MM.1S (cell line): ENCODE measurements around the gene FMN2.
"Not testable (repeated sequence)": the region's sequence is repeated elsewhere in the genome, so short reads cannot be mapped to it uniquely, and the experiment has no call there.

Source experiments
- DNase-seq: peaks from one replicate; pipeline ENCODE4 v3.0.0-alpha.2; 2015
- H2AFZ ChIP-seq: fragments of 300-600 bp; sonication (generic); 2 replicates; pipeline ENCODE4 v1.6.0; 2016; ENCODE audit warnings: antibody characterized with exemption, low read length
- H3F3A ChIP-seq: fragments of 300-600 bp; sonication (generic); 2 replicates; pipeline ENCODE4 v1.6.1; 2016; ENCODE audit warnings: mild to moderate bottlenecking, antibody characterized with exemption, low read length, moderate library complexity, mixed read lengths; ENCODE audit not compliant: insufficient read depth
- H3K27ac ChIP-seq: fragments of 300-600 bp; sonication (generic); 2 replicates; pipeline ENCODE4 v1.5.1; 2016; ENCODE audit warnings: mild to moderate bottlenecking, low read length
- H3K27me3 ChIP-seq: fragments of 300-600 bp; sonication (generic); replicated peaks from 2 replicates; pipeline ENCODE4 v1.6.0; 2016; ENCODE audit warnings: low read length; ENCODE audit not compliant: insufficient read depth
- H3K36me3 ChIP-seq: fragments of 300-600 bp; sonication (generic); replicated peaks from 2 replicates; pipeline ENCODE4 v1.6.1; 2016; ENCODE audit warnings: mild to moderate bottlenecking, low read length, mixed read lengths; ENCODE audit not compliant: insufficient read depth
- H3K4me1 ChIP-seq: fragments of 300-600 bp; sonication (generic); 2 replicates; pipeline ENCODE4 v1.6.1; 2016; ENCODE audit warnings: low read length, mixed read lengths
- H3K4me2 ChIP-seq: fragments of 300-600 bp; sonication (generic); 2 replicates; pipeline ENCODE4 v1.6.0; 2016; ENCODE audit warnings: low read depth, low read length
- H3K4me3 ChIP-seq: fragments of 300-600 bp; sonication (generic); 2 replicates; pipeline ENCODE4 v1.5.1; 2016; ENCODE audit warnings: low read length, mixed read lengths
- H3K79me2 ChIP-seq: fragments of 300-600 bp; sonication (generic); 2 replicates; pipeline ENCODE4 v1.6.1; 2016; ENCODE audit warnings: mixed run types, low read length, mixed read lengths
- H3K9ac ChIP-seq: fragments of 300-600 bp; sonication (generic); 2 replicates; pipeline ENCODE4 v1.6.1; 2016; ENCODE audit warnings: low read length, mixed read lengths
- H3K9me2 ChIP-seq: fragments of 300-600 bp; sonication (generic); replicated peaks from 2 replicates; pipeline ENCODE4 v1.6.1; 2016; ENCODE audit warnings: mild to moderate bottlenecking, low read length, mixed read lengths; ENCODE audit not compliant: insufficient read depth
- H3K9me3 ChIP-seq: fragments of 300-600 bp; sonication (generic); replicated peaks from 2 replicates; pipeline ENCODE4 v1.6.1; 2016; ENCODE audit warnings: mild to moderate bottlenecking, low read length, mixed read lengths; ENCODE audit not compliant: insufficient read depth
- H4K20me1 ChIP-seq: fragments of 300-600 bp; sonication (generic); 2 replicates; pipeline ENCODE4 v1.6.1; 2016; ENCODE audit warnings: mild to moderate bottlenecking, low read length, moderate library complexity, mixed read lengths; ENCODE audit not compliant: insufficient read depth
- EZH2 ChIP-seq: fragments of 300-600 bp; sonication (generic); optimal IDR thresholded peaks from 2 replicates; pipeline ENCODE3; 2017; ENCODE audit warnings: low read depth, mild to moderate bottlenecking, antibody characterized with exemption, low read length, mixed read lengths
- EZH2phosphoT487 ChIP-seq: fragments of 300-600 bp; sonication (generic); IDR thresholded peaks from 2 replicates; pipeline ENCODE4 v1.6.1; 2018; ENCODE audit warnings: antibody characterized with exemption, low read length
- TF ChIP-seq, protein P1 (sequence below): fragments of 300-600 bp; sonication (generic); IDR thresholded peaks from 2 replicates; pipeline ENCODE4 v1.5.1; 2016; ENCODE audit warnings: antibody characterized with exemption, low read length, mixed read lengths

Gene FMN2

DNA sequence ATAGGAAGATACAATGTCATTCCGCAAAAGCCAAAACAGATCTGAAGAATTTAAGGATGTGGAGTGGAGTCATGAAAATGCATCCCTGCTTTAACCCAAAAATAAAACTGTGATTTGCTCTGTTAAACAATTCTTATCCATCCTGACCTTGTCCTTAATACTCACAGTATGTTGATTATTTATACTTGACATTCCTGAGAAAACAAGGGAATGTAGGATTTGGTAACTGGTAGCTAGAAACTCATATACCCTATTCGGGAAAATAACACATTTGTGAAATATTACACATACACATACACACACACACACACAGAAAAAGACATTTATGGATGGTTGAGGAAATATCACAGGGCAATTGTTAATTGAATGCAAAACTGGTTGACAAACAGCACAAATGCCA is 80.2 kb downstream of the FMN2 start:
- Histone ChIP-seq H3K9ac (no peak overlapping the region), H3K9me2 (no peaks in the 10 kb centered on the region), H3K4me2 (no peak overlapping the region), H4K20me1 (no peaks in the 10 kb centered on the region), H3K4me1 (no peaks in the 10 kb centered on the region), H3K4me3 (no peak overlapping the region), H3K27ac (no peak overlapping the region), H3F3A (no peaks in the 10 kb centered on the region), H2AFZ (no peak overlapping the region), H3K27me3 (no peaks in the 10 kb centered on the region), H3K79me2 (no peaks in the 10 kb centered on the region), H3K9me3 (no peaks in the 10 kb centered on the region), H3K36me3 (no peaks in the 10 kb centered on the region)
- DNase-seq: no peak
- TF ChIP-seq, protein P1, sequence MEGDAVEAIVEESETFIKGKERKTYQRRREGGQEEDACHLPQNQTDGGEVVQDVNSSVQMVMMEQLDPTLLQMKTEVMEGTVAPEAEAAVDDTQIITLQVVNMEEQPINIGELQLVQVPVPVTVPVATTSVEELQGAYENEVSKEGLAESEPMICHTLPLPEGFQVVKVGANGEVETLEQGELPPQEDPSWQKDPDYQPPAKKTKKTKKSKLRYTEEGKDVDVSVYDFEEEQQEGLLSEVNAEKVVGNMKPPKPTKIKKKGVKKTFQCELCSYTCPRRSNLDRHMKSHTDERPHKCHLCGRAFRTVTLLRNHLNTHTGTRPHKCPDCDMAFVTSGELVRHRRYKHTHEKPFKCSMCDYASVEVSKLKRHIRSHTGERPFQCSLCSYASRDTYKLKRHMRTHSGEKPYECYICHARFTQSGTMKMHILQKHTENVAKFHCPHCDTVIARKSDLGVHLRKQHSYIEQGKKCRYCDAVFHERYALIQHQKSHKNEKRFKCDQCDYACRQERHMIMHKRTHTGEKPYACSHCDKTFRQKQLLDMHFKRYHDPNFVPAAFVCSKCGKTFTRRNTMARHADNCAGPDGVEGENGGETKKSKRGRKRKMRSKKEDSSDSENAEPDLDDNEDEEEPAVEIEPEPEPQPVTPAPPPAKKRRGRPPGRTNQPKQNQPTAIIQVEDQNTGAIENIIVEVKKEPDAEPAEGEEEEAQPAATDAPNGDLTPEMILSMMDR: no peak
- TF ChIP-seq EZH2phosphoT487 (no peak), EZH2 (no peak)

DNA sequence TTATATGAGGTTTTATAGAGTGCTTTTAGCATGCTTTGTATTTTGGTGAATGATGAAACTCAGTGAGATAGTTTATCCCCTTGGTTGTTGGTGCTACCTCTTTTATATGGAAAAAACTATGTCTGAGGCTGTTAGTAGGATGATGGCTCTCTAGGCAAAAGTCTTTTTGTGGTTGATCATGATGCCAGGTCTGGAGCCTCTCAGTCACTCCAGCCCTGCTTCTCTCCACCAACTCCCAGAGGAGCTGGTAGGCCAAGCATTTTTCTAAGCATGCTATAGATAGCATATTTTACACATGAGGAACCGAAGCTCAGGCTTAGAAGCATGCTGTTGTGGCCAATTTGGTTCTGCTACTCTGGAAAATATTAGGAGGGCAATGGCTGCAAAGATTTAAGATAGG is 82.2 kb downstream of the FMN2 start:
- Histone ChIP-seq H3K4me3 (no peak overlapping the region), H3K79me2 (no peaks in the 10 kb centered on the region), H3K27me3 (no peaks in the 10 kb centered on the region), H3K4me1 (no peaks in the 10 kb centered on the region), H3K9me3 (no peaks in the 10 kb centered on the region), H3K36me3 (no peaks in the 10 kb centered on the region), H3K9me2 (no peaks in the 10 kb centered on the region), H3K4me2 (no peak overlapping the region), H2AFZ (no peak overlapping the region), H3F3A (no peaks in the 10 kb centered on the region), H3K9ac (no peak overlapping the region), H3K27ac (no peak overlapping the region), H4K20me1 (no peaks in the 10 kb centered on the region)
- no peak for DNase-seq
- TF ChIP-seq EZH2phosphoT487: no peak

DNA sequence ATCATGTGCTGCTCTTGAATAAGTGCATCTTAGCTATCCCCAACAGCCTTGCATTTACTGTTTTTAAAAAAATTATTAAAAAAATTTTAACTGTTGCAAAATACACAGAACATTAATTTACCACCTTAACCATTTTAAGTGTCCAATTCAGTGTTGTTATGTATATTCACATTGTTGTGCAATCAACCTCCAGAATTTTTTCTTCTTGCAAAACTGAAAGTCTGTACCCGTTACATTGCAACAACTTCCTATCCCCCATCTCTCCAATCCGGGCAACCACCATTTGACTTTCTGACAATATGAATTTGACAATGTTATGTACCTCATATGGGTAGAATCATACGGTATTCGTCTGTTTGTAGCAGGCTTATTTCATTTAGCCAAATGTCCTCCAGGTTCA is 83.1 kb downstream of the FMN2 start:
- Histone ChIP-seq H3K9me2 (no peaks in the 10 kb centered on the region), H3K27ac (no peak overlapping the region), H3K9me3 (no peaks in the 10 kb centered on the region), H3K36me3 (no peaks in the 10 kb centered on the region), H3K27me3 (no peaks in the 10 kb centered on the region), H3F3A (no peaks in the 10 kb centered on the region), H4K20me1 (no peaks in the 10 kb centered on the region), H3K4me2 (no peak overlapping the region), H3K4me3 (no peak overlapping the region), H3K79me2 (no peaks in the 10 kb centered on the region), H3K4me1 (no peaks in the 10 kb centered on the region), H3K9ac (no peak overlapping the region), H2AFZ (no peak overlapping the region)
- no peak for DNase-seq
- TF ChIP-seq EZH2phosphoT487 (no peak), EZH2 (no peak)
- TF ChIP-seq, protein P1: no peak

DNA sequence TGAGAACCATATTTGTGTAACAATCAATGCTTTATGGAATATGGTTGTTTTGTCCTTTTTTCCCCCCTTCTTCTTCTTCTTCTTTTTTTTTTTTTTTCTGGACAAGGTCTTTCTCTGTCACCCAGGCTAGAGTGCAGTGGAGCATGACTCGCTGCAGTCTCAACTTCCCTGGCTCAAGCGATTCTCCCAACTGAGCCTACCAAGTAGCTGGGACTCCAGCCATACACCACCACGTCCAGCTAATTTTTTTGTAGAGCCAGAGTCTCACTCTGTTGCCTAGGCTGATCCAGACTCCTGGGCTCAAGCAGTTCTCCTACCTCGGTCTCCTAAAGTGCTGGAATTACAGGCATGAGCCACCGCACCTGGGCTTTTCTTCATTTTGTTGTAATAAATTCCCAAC is 86.7 kb downstream of the FMN2 start:
- no peak for TF ChIP-seq EZH2
- no peak for TF ChIP-seq EZH2phosphoT487
- TF ChIP-seq, protein P1: no peak

DNA sequence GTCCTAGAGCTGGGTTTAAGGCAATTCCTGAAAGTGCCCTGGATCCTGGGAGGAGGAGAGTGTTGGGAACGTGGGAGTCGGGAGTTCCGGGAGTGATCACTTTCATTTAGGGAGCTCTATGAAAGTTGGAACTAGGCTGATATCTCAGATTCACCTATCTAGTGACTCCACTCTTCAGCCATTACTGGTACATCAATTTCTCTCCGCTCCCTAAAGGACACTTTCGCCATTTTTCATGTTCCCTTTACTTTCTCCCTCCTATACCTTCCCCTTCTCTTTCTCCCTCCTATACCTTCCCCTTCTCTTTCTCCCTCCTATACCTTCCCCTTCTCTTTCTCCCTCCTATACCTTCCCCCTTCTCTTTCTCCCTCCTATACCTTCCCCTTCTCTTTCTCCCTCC is 93.0 kb downstream of the FMN2 start:
- not testable (repeated sequence) for H3K36me3 ChIP-seq, H3K4me3 ChIP-seq, H2AFZ ChIP-seq, H3F3A ChIP-seq, H3K27me3 ChIP-seq, H3K4me2 ChIP-seq, H4K20me1 ChIP-seq, H3K9me2 ChIP-seq, H3K9ac ChIP-seq, H3K9me3 ChIP-seq, H3K79me2 ChIP-seq, H3K4me1 ChIP-seq, H3K27ac ChIP-seq, DNase-seq

More for the DNA sequence above, 86.7 kb downstream of the FMN2 start:
- Histone ChIP-seq H3K4me1 (no peaks in the 10 kb centered on the region), H3K79me2 (no peaks in the 10 kb centered on the region), H2AFZ (no peak overlapping the region), H3K9me2 (no peaks in the 10 kb centered on the region), H3K9ac (no peak overlapping the region), H3K9me3 (no peaks in the 10 kb centered on the region), H3K27me3 (no peaks in the 10 kb centered on the region), H3K4me2 (no peak overlapping the region), H3K36me3 (no peaks in the 10 kb centered on the region), H3K27ac (no peak overlapping the region), H4K20me1 (no peaks in the 10 kb centered on the region), H3K4me3 (no peak overlapping the region), H3F3A (no peaks in the 10 kb centered on the region)
- no peak for DNase-seq
